Measurements from ENCODE around the gene CLIC5. TPM values are rescaled to one million over a fixed set of nuclear protein-coding genes. Genes with fewer than 3 reads are reported as not detected.

CLIC5 gene
- polyA plus RNA-seq, 1 donor (not counting 4 experiments of a cell fraction or from before 2014, with no cell fraction given): 0.09 TPM

DNA sequence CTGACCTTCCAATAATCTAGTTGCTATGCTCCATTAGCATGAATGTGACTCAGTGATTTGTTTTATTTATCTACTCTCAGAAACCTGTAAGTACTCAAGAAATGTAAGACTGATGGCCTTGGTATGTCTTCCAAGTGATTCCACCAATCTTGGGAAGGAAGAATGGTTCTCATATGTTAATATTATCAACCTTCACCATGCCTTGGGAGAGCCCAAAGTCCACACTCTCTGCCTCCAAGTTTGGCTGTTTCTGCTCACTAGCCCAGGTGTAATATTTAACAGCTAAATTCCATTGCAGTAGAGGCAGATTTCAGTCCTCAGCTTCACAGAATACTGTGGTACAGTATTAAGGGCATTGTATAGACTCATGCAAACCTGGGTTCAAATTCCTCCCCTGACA lies 51.8 kb downstream of the CLIC5 start:
- Histone ChIP-seq H3K4me3 (ENCODE audit: control insufficient read depth in 2 of 3, extremely low read depth in 1 of 3, insufficient read depth in 2 of 3, low read depth in 1 of 3, low read length in 3 of 3) (no peak overlapping the region), H3K27me3 (ENCODE audit: control insufficient read depth, extremely low read depth, insufficient read depth, low read length) (no peaks in the 10 kb centered on the region), H3K9me3 (ENCODE audit: control insufficient read depth, low read depth, low read length) (no peaks in the 10 kb centered on the region), H3K4me2 (ENCODE audit: control insufficient read depth, extremely low read depth, insufficient read depth, low read depth, low read length) (no peak overlapping the region), H3K9me1 (ENCODE audit: control insufficient read depth, extremely low read depth, insufficient read depth, low read length) (no peaks in the 10 kb centered on the region), H3K27ac (ENCODE audit: control insufficient read depth, insufficient read depth, low read length) (no peak overlapping the region), H3K79me2 (ENCODE audit: control insufficient read depth, insufficient read depth, low read length) (no peaks in the 10 kb centered on the region), H3K4me1 (ENCODE audit: control insufficient read depth, extremely low read depth, insufficient read depth, low read length) (peaks cover 6% of the 10 kb centered on the region), H3K9ac (ENCODE audit: control insufficient read depth, extremely low read depth, insufficient read depth, low read length) (no peak overlapping the region), H4K20me1 (ENCODE audit: control insufficient read depth, extremely low read depth, insufficient read depth, low read length) (no peaks in the 10 kb centered on the region), H2AFZ (ENCODE audit: control insufficient read depth, low read length) (no peak overlapping the region), H3K36me3 (ENCODE audit: control insufficient read depth in 2 of 2, extremely low read depth in 1 of 2, insufficient read depth in 2 of 2, low read length in 2 of 2) (no peaks in the 10 kb centered on the region)
- no peak for FAIRE-seq
- TF ChIP-seq, protein P1, sequence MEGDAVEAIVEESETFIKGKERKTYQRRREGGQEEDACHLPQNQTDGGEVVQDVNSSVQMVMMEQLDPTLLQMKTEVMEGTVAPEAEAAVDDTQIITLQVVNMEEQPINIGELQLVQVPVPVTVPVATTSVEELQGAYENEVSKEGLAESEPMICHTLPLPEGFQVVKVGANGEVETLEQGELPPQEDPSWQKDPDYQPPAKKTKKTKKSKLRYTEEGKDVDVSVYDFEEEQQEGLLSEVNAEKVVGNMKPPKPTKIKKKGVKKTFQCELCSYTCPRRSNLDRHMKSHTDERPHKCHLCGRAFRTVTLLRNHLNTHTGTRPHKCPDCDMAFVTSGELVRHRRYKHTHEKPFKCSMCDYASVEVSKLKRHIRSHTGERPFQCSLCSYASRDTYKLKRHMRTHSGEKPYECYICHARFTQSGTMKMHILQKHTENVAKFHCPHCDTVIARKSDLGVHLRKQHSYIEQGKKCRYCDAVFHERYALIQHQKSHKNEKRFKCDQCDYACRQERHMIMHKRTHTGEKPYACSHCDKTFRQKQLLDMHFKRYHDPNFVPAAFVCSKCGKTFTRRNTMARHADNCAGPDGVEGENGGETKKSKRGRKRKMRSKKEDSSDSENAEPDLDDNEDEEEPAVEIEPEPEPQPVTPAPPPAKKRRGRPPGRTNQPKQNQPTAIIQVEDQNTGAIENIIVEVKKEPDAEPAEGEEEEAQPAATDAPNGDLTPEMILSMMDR (optimal IDR thresholded peaks at IDR 0.05 in 1 of 3, IDR thresholded peaks at IDR 0.05 in 1 of 3, conservative IDR thresholded peaks at IDR 0.05 in 1 of 3; ENCODE audit: extremely low read depth in 1 of 3, insufficient read depth in 2 of 3, low read length in 3 of 3): no peak
- TF ChIP-seq EZH2 (IDR thresholded peaks at IDR 0.05; ENCODE audit: low read length): no peak
- dilution Hi-C loops (cut with MboI; ENCODE audit: extremely low pct_ligation_motif_present, low sequenced_read_pairs): no loop called here
- DNase-seq (ENCODE audit: low read depth, low spot score): no peak

DNA sequence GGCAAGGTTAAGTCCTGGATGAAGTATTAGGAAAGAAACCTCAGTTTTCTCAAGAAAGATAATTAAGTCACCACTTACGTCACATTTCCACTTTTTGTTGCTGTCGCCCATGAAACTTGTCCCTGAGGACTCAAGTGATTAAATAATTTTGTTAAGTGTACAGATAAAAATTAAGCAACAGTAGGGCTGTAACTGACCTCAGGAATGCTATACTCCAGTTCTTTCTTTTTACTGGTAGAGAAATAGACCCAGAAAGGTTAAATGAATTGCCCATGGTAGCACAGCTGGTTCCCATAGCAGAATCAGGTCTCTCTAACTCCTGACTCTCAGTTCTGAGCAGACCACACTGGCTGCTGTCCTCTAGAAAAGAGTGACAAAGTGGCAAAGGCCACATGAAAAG lies 54.5 kb downstream of the CLIC5 start:
- TF ChIP-seq EZH2 (IDR thresholded peaks at IDR 0.05; ENCODE audit: low read length): no peak
- TF ChIP-seq, protein P1 (optimal IDR thresholded peaks at IDR 0.05 in 1 of 3, IDR thresholded peaks at IDR 0.05 in 1 of 3, conservative IDR thresholded peaks at IDR 0.05 in 1 of 3; ENCODE audit: extremely low read depth in 1 of 3, insufficient read depth in 2 of 3, low read length in 3 of 3): no peak
- DNase-seq (ENCODE audit: low read depth, low spot score) (no peak), FAIRE-seq (no peak)
- H3K79me2 ChIP-seq (ENCODE audit: control insufficient read depth, insufficient read depth, low read length): no peaks in the 10 kb centered on the region
- peaks cover 6% of the 10 kb centered on the region for H3K4me1 ChIP-seq (ENCODE audit: control insufficient read depth, extremely low read depth, insufficient read depth, low read length)
- no peaks in the 10 kb centered on the region for H4K20me1 ChIP-seq (ENCODE audit: control insufficient read depth, extremely low read depth, insufficient read depth, low read length)
- no peaks in the 10 kb centered on the region for H3K9me3 ChIP-seq (ENCODE audit: control insufficient read depth, low read depth, low read length)
- no peaks in the 10 kb centered on the region for H3K36me3 ChIP-seq (ENCODE audit: control insufficient read depth in 2 of 2, extremely low read depth in 1 of 2, insufficient read depth in 2 of 2, low read length in 2 of 2)
- no peaks in the 10 kb centered on the region for H3K9me1 ChIP-seq (ENCODE audit: control insufficient read depth, extremely low read depth, insufficient read depth, low read length)
- H3K27ac ChIP-seq (ENCODE audit: control insufficient read depth, insufficient read depth, low read length): no peak overlapping the region
- no peak overlapping the region for H3K4me2 ChIP-seq (ENCODE audit: control insufficient read depth, extremely low read depth, insufficient read depth, low read depth, low read length)
- H2AFZ ChIP-seq (ENCODE audit: control insufficient read depth, low read length): no peak overlapping the region
- no peak overlapping the region for H3K9ac ChIP-seq (ENCODE audit: control insufficient read depth, extremely low read depth, insufficient read depth, low read length)
- peaks cover 4% of the 10 kb centered on the region for H3K27me3 ChIP-seq (ENCODE audit: control insufficient read depth, extremely low read depth, insufficient read depth, low read length)
- dilution Hi-C loops (cut with MboI; ENCODE audit: extremely low pct_ligation_motif_present, low sequenced_read_pairs): no loop called here
- no peak overlapping the region for H3K4me3 ChIP-seq (ENCODE audit: control insufficient read depth in 2 of 3, extremely low read depth in 1 of 3, insufficient read depth in 2 of 3, low read depth in 1 of 3, low read length in 3 of 3)
